Endothelial cell of umbilical vein (primary cell): ENCODE results near the gene MRPS5. TPM values are rescaled to one million over a fixed set of nuclear protein-coding genes. Genes with fewer than 3 reads are reported as not detected.

Source experiments
- BruUV-seq: library from RNA; stranded (reverse); fragments of 400-500 nt; replicated peaks from 2 replicates; lab custom pipeline; 2021; lab: Mats Ljungman, UMichigan
- CTCF ChIA-PET: fragments of 300-600, 350-600 bp; sonication (Branson Sonifier 250); formaldehyde crosslinking; loops from one replicate; lab custom pipeline; 2021; ENCODE audit warnings: antibody characterized with exemption, inconsistent platforms; lab: Charles Lee
- POLR2A ChIA-PET: fragments of 300-600, 350-600 bp; sonication (Branson Sonifier 250); formaldehyde crosslinking; loops from one replicate; lab custom pipeline; 2021; ENCODE audit warnings: antibody characterized with exemption, inconsistent platforms; lab: Charles Lee
- DNase-seq: peaks from one replicate; pipeline ENCODE4 v3.0.0-alpha.2; 2011; ENCODE audit warnings: low read depth, low spot score
- FAIRE-seq: peaks from 2 replicates; lab custom pipeline; 2011; peaks lifted over from hg19 to GRCh38; lab: Jason Lieb, UNC
- H2AFZ ChIP-seq: 2 replicates; pipeline ENCODE4 v1.6.0; 2012; ENCODE audit warnings: low read depth, low read length, control low read depth, inconsistent platforms
- H3K27ac ChIP-seq: 2 replicates; pipeline ENCODE4 v1.5.1; 2011; ENCODE audit warnings: low read depth, mild to moderate bottlenecking, control low read depth, low read length, moderate library complexity; ENCODE audit not compliant: insufficient read depth
- H3K27me3 ChIP-seq, 2 experiments: 2 replicates each; pipeline versions ENCODE4 v1.6.0 to v1.6.1; 2011; ENCODE audit warnings: low read length in 2 of 2, mixed read lengths in 1 of 2; ENCODE audit not compliant: control insufficient read depth in 2 of 2, insufficient read depth in 2 of 2
- H3K36me3 ChIP-seq, 2 experiments: 2 replicates in 1 of 2; 3 replicates in 1 of 2; pipeline ENCODE4 v1.5.1; 2011; ENCODE audit warnings: low read length in 2 of 2, mild to moderate bottlenecking in 1 of 2, moderate library complexity in 1 of 2; ENCODE audit not compliant: control insufficient read depth in 2 of 2, insufficient read depth in 2 of 2; ENCODE audit errors: extremely low read depth in 1 of 2
- H3K4me1 ChIP-seq: 3 replicates; pipeline ENCODE4 v1.5.1; 2011; ENCODE audit warnings: mild to moderate bottlenecking, low read length; ENCODE audit not compliant: control insufficient read depth, insufficient read depth; ENCODE audit errors: extremely low read depth
- H3K4me2 ChIP-seq: 2 replicates; pipeline ENCODE4 v1.6.1; 2011; ENCODE audit warnings: low read length, control low read depth, mixed read lengths; ENCODE audit not compliant: insufficient read depth
- H3K4me3 ChIP-seq, 3 experiments: fragments of 200-600 bp in 1 of 3; sonication (generic), shearing (Covaris generic) in 1 of 3; replicated peaks in 1 of 3; 2 replicates each; pipeline ENCODE4 v1.5.1; 2011 to 2016; ENCODE audit warnings: control low read depth in 3 of 3, low read length in 3 of 3, mild to moderate bottlenecking in 2 of 3, inconsistent platforms in 1 of 3, low read depth in 1 of 3, moderate library complexity in 1 of 3; ENCODE audit not compliant: insufficient read depth in 1 of 3
- H3K79me2 ChIP-seq: 2 replicates; pipeline ENCODE4 v1.6.0; 2012; ENCODE audit warnings: low read length, inconsistent platforms; ENCODE audit not compliant: control insufficient read depth, insufficient read depth
- H3K9ac ChIP-seq: replicated peaks from 2 replicates; pipeline ENCODE3; 2011; ENCODE audit warnings: low read length, control low read depth; ENCODE audit not compliant: insufficient read depth; ENCODE audit errors: extremely low read depth
- H3K9me1 ChIP-seq: replicated peaks from 3 replicates; pipeline ENCODE4 v1.6.0; 2011; ENCODE audit warnings: mild to moderate bottlenecking, low read length; ENCODE audit not compliant: control insufficient read depth, insufficient read depth; ENCODE audit errors: extremely low read depth
- H3K9me3 ChIP-seq: replicated peaks from 2 replicates; pipeline ENCODE4 v1.5.1; 2012; ENCODE audit warnings: low read length, inconsistent platforms; ENCODE audit not compliant: control insufficient read depth, insufficient read depth
- H4K20me1 ChIP-seq: replicated peaks from 2 replicates; pipeline ENCODE3; 2011; ENCODE audit warnings: mild to moderate bottlenecking, low read length; ENCODE audit not compliant: control insufficient read depth, insufficient read depth; ENCODE audit errors: extremely low read depth
- EZH2 ChIP-seq: IDR thresholded peaks from 2 replicates; pipeline ENCODE4 v1.6.1; 2012; ENCODE audit warnings: borderline replicate concordance, low read depth, mild to moderate bottlenecking, moderate library complexity, low read length, inconsistent platforms; ENCODE audit not compliant: severe bottlenecking
- FOS ChIP-seq: IDR thresholded peaks from 2 replicates; pipeline ENCODE4 v1.6.1; 2011; ENCODE audit warnings: mild to moderate bottlenecking, low read length, moderate library complexity, borderline replicate concordance; ENCODE audit not compliant: insufficient read depth
- GATA2 ChIP-seq: IDR thresholded peaks from 2 replicates; pipeline ENCODE4 v1.7.0; 2011; ENCODE audit warnings: low read depth, mild to moderate bottlenecking, moderate library complexity, mixed read lengths, low read length; ENCODE audit not compliant: insufficient read length, insufficient read depth
- JUN ChIP-seq: IDR thresholded peaks from 2 replicates; pipeline ENCODE4 v1.6.1; 2011; ENCODE audit warnings: borderline replicate concordance, low read depth; ENCODE audit not compliant: insufficient read length, insufficient read depth
- MYC ChIP-seq: IDR thresholded peaks from one replicate; pipeline ENCODE4 v1.6.1; 2011; ENCODE audit warnings: mild to moderate bottlenecking, low read depth, low read length
- POLR2A ChIP-seq: IDR thresholded peaks from 2 replicates; pipeline ENCODE4 v1.6.1; 2012; ENCODE audit warnings: low read depth, mild to moderate bottlenecking, control low read depth, low read length
- POLR2AphosphoS5 ChIP-seq: IDR thresholded peaks from 2 replicates; pipeline ENCODE4 v1.6.1; 2012; ENCODE audit warnings: low read depth, mild to moderate bottlenecking, control low read depth, low read length, moderate library complexity; ENCODE audit not compliant: insufficient read depth
- dilution Hi-C: fragments of 300-500 bp; cut with MboI; formaldehyde crosslinking; loops from one replicate; pipeline ENCODE4 v1.15.0; 2019; ENCODE audit warnings: low sequenced_read_pairs; ENCODE audit not compliant: extremely low pct_ligation_motif_present
- intact Hi-C: fragments of 100-400 bp; cut with micrococcal nuclease; formaldehyde crosslinking; loops from one replicate; pipeline ENCODE4 v1.10.0; 2022
- polyA plus RNA-seq, 4 experiments: library from polyadenylated mRNA; depleted of rRNA in 3 of 4; stranded (reverse) in 3 of 4; unstranded in 1 of 4; fragments of >200 nt; gene quantifications; 2 replicates each; pipeline versions ENCODE4 v1.2.1 to v1.2.3, GENCODE V29; 2011 to 2012; ENCODE audit warnings: missing spikeins in 1 of 4
- total RNA-seq: library from RNA; stranded (reverse); gene quantifications from 2 replicates; pipeline ENCODE4 v1.2.3, GENCODE V29; 2021
- TF ChIP-seq, protein P1 (sequence below): IDR thresholded peaks from 2 replicates; pipeline ENCODE4 v1.6.1; 2011; ENCODE audit not compliant: insufficient read depth, insufficient read length
- TF ChIP-seq, protein P2 (sequence below), 2 donors: IDR thresholded peaks; 1 replicate in 1 of 2; 2 replicates in 1 of 2; pipeline ENCODE4 v1.5.1; 2011; ENCODE audit warnings: low read length in 2 of 2, mild to moderate bottlenecking in 2 of 2, moderate library complexity in 2 of 2, control low read depth in 1 of 2, inconsistent platforms in 1 of 2, low read depth in 1 of 2; ENCODE audit not compliant: insufficient read depth in 1 of 2; ENCODE audit errors: extremely low read depth in 1 of 2

Gene MRPS5
- total and polyA plus RNA-seq, 2 donors (not counting 3 experiments of a cell fraction or from before 2014, with no cell fraction given) = 50.5 to 62.8 TPM

DNA sequence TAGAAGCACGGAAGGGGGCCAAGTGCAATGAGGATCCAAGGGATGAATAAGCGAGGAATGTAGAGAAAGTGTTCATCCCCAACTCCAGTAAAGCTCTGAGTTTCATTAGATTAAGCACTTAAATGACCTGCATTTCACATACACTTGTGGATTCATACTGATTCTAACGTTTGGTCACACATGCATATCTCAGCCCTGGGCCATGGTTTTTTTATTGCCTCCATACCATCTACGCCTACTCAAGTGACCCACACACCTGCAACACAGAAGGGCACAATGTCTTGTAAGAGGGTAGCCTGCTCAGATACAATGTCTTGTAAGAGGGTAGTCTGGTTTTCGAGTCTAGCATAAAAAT lies 566 bp upstream of the MRPS5 start:
- Histone ChIP-seq H3K4me2 (peak overlapping the region; percentile 77), H3K9me3 (no peaks in the 10 kb centered on the region), H3K27ac (no peak overlapping the region), H3K36me3 (no peaks in the 10 kb centered on the region), H3K4me1 (peaks cover 7% of the 10 kb centered on the region), H4K20me1 (no peaks in the 10 kb centered on the region), H2AFZ (peak overlapping the region; percentile 95), H3K9me1 (no peaks in the 10 kb centered on the region), H3K4me3 (peak overlapping the region; percentile 70 to 95 (median 92)), H3K9ac (peak overlapping the region; percentile 93), H3K79me2 (peaks cover 38% of the 10 kb centered on the region), H3K27me3 (no peaks in the 10 kb centered on the region)
- ChIA-PET POLR2A (interaction anchor here (1.3 to 3.0 kb wide), 2 partner anchors 37 to 43 kb away, joined by 5 to 14 read pairs; partner anchors contain the start of genes ZNF2 and ZNF514), CTCF (interaction anchor here (0.8 to 1.8 kb wide), 7 partner anchors 12 to 136 kb away, joined by 3 to 8 read pairs (median 4); partner anchors contain the start of genes ZNF2 and ZNF514)
- FAIRE-seq (no peak), DNase-seq (no peak)
- dilution Hi-C loops (no loop called here), intact Hi-C loops (loop anchor here (10.0 kb wide), 1 partner anchor 83 kb away; the partner anchor contains the start of gene ZNF892)
- no TSS peak for BruUV-seq
- TF ChIP-seq POLR2A = no peak
- no peak for TF ChIP-seq POLR2AphosphoS5
- TF ChIP-seq GATA2 = no peak
- TF ChIP-seq, protein P1, sequence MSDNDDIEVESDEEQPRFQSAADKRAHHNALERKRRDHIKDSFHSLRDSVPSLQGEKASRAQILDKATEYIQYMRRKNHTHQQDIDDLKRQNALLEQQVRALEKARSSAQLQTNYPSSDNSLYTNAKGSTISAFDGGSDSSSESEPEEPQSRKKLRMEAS = no peak
- TF ChIP-seq JUN = no peak
- TF ChIP-seq FOS = no peak
- TF ChIP-seq EZH2 = no peak

DNA sequence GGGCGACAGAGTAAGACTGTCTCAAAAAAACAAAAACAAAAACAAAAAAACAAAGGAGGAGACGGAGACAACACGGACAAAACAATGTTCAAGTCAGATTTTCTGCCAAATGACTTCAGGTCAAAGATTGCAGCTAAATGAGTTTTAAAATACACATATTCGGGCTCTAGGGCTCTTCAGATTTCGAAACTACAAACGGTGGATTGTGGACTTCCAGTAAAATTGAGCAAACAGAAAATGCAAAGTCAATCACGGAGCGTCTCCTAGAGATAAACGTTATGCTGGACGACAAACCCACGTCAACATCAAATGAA lies 558 bp downstream of the MRPS5 start:
- POLR2A ChIA-PET = interaction anchor here (1.3 to 3.0 kb wide), 2 partner anchors 39 to 45 kb away, joined by 5 to 14 read pairs; partner anchors contain the start of genes ZNF2 and ZNF514
- dilution Hi-C loops = no loop called here
- H3K36me3 ChIP-seq = no peaks in the 10 kb centered on the region
- peaks cover 38% of the 10 kb centered on the region for H3K79me2 ChIP-seq
- peak overlapping the region; percentile 18 for H3K27ac ChIP-seq
- no peaks in the 10 kb centered on the region for H3K27me3 ChIP-seq
- CTCF ChIA-PET = interaction anchor here (1.0 to 1.8 kb wide), 3 partner anchors 38 to 44 kb away, joined by 4 to 8 read pairs (median 7); partner anchors contain the start of gene ZNF514
- FAIRE-seq = peak; percentile 40
- H3K4me2 ChIP-seq = peak overlapping the region; percentile 82
- peak overlapping the region; percentile 95 for H2AFZ ChIP-seq
- H3K9me1 ChIP-seq = no peaks in the 10 kb centered on the region
- no peaks in the 10 kb centered on the region for H3K9me3 ChIP-seq
- intact Hi-C loops = loop anchor here (2.0 to 10.0 kb wide), 2 partner anchors 44 to 84 kb away; partner anchors contain the start of genes ZNF2 and ZNF892
- H3K4me3 ChIP-seq = peak overlapping the region; percentile 70 to 95 (median 92)
- peaks cover 7% of the 10 kb centered on the region for H3K4me1 ChIP-seq
- no peak for TF ChIP-seq POLR2A
- no peak for TF ChIP-seq MYC
- TF ChIP-seq, protein P2, sequence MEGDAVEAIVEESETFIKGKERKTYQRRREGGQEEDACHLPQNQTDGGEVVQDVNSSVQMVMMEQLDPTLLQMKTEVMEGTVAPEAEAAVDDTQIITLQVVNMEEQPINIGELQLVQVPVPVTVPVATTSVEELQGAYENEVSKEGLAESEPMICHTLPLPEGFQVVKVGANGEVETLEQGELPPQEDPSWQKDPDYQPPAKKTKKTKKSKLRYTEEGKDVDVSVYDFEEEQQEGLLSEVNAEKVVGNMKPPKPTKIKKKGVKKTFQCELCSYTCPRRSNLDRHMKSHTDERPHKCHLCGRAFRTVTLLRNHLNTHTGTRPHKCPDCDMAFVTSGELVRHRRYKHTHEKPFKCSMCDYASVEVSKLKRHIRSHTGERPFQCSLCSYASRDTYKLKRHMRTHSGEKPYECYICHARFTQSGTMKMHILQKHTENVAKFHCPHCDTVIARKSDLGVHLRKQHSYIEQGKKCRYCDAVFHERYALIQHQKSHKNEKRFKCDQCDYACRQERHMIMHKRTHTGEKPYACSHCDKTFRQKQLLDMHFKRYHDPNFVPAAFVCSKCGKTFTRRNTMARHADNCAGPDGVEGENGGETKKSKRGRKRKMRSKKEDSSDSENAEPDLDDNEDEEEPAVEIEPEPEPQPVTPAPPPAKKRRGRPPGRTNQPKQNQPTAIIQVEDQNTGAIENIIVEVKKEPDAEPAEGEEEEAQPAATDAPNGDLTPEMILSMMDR (IDR thresholded peaks at IDR 0.05; ENCODE audit: extremely low read depth in 1 of 2, insufficient read depth in 1 of 2, low read depth in 1 of 2, low read length in 2 of 2) = no peak
- TF ChIP-seq, protein P1 = no peak
- TF ChIP-seq EZH2 = no peak
- TF ChIP-seq POLR2AphosphoS5 = no peak
- no peak for TF ChIP-seq JUN
- TF ChIP-seq FOS = no peak
- no peak for TF ChIP-seq GATA2
- peak; percentile 41 for DNase-seq
- H3K9ac ChIP-seq = peak overlapping the region; percentile 93
- no TSS peak for BruUV-seq
- H4K20me1 ChIP-seq = no peaks in the 10 kb centered on the region
